GM18526 (cell line): Measurements from ENCODE around the gene TEC.

Source experiments
- POLR2A ChIP-seq: IDR thresholded peaks from 3 replicates; pipeline ENCODE4 v1.6.1; 2011; ENCODE audit not compliant: insufficient read length; ENCODE audit errors: extremely low read depth

TEC gene

GRCh38 chr4:48269861-48270522, 354 bp upstream of the TEC start:
- TF ChIP-seq POLR2A, result peak; percentile 25

GRCh38 chr4:48267574-48267973, 2.1 kb downstream of the TEC start:
- TF ChIP-seq POLR2A, result no peak

- TF ChIP-seq POLR2A, result no peak
Measured at GRCh38 chr4:48266781-48267180, 2.9 kb downstream of the TEC start.

GRCh38 chr4:48262926-48263325, 6.7 kb downstream of the TEC start:
- TF ChIP-seq POLR2A, result no peak

GRCh38 chr4:48262484-48262883, 7.2 kb downstream of the TEC start:
- no peak for TF ChIP-seq POLR2A

- TF ChIP-seq POLR2A, result no peak
Measured at GRCh38 chr4:48261281-48261680, 8.4 kb downstream of the TEC start.

- TF ChIP-seq POLR2A, result no peak
Measured at GRCh38 chr4:48259748-48260147, 9.9 kb downstream of the TEC start.

GRCh38 chr4:48258845-48259397, 10.7 kb downstream of the TEC start:
- no peak for TF ChIP-seq POLR2A

GRCh38 chr4:48255959-48256342, 13.7 kb downstream of the TEC start:
- TF ChIP-seq POLR2A, result no peak

- no peak for TF ChIP-seq POLR2A
Measured at GRCh38 chr4:48255072-48255958, 14.3 kb downstream of the TEC start.

- TF ChIP-seq POLR2A, result no peak
Measured at GRCh38 chr4:48254381-48255071, 15.1 kb downstream of the TEC start.

GRCh38 chr4:48252313-48252712, 17.3 kb downstream of the TEC start:
- TF ChIP-seq POLR2A, result no peak

GRCh38 chr4:48250980-48251379, 18.7 kb downstream of the TEC start:
- no peak for TF ChIP-seq POLR2A

GRCh38 chr4:48250343-48250742, 19.3 kb downstream of the TEC start:
- no peak for TF ChIP-seq POLR2A

- TF ChIP-seq POLR2A, result no peak
Measured at GRCh38 chr4:48249378-48249777, 20.3 kb downstream of the TEC start.

- no peak for TF ChIP-seq POLR2A
Measured at GRCh38 chr4:48248559-48248953, 21.1 kb downstream of the TEC start.
